Fibroblast of lung (primary cell): ENCODE data around the gene WASL. TPM values are rescaled to one million over a fixed set of nuclear protein-coding genes. Genes with fewer than 3 reads are reported as not detected.

Experiments
- DNase-seq, 2 donors: peaks; one replicate each; pipeline versions ENCODE4 v3.0.0 to v3.0.0-alpha.2; 2010; ENCODE audit warnings: low read depth in 2 of 2
- H2AFZ ChIP-seq: 2 replicates; pipeline ENCODE4 v1.5.1; 2012; ENCODE audit warnings: low read length, control low read depth, inconsistent platforms
- H3K27ac ChIP-seq: 2 replicates; pipeline ENCODE4 v1.5.1; 2011; ENCODE audit warnings: low read length, control low read depth; ENCODE audit not compliant: insufficient read depth
- H3K27me3 ChIP-seq: 2 replicates; pipeline ENCODE4 v1.5.1; 2011; ENCODE audit warnings: mild to moderate bottlenecking, low read length; ENCODE audit not compliant: control insufficient read depth, insufficient read depth
- H3K36me3 ChIP-seq: 2 replicates; pipeline ENCODE4 v1.5.1; 2011; ENCODE audit warnings: low read length; ENCODE audit not compliant: control insufficient read depth, insufficient read depth
- H3K4me1 ChIP-seq: 2 replicates; pipeline ENCODE4 v1.5.1; 2011; ENCODE audit warnings: low read length; ENCODE audit not compliant: control insufficient read depth, insufficient read depth; ENCODE audit errors: extremely low read depth
- H3K4me2 ChIP-seq: 2 replicates; pipeline ENCODE4 v1.5.1; 2011; ENCODE audit warnings: low read length, control low read depth; ENCODE audit not compliant: insufficient read depth; ENCODE audit errors: extremely low read depth
- H3K4me3 ChIP-seq, 4 experiments: fragments of 200-600 bp in 1 of 4; sonication (generic) in 1 of 4; replicated peaks in 1 of 4; 2 replicates each; pipeline ENCODE4 v1.5.1; 2011 to 2016; ENCODE audit warnings: low read length in 4 of 4, low read depth in 3 of 4, mild to moderate bottlenecking in 3 of 4, control low read depth in 2 of 4, inconsistent platforms in 1 of 4, mixed read lengths in 1 of 4; ENCODE audit not compliant: insufficient read depth in 1 of 4; ENCODE audit errors: control extremely low read depth in 1 of 4
- H3K79me2 ChIP-seq: 2 replicates; pipeline ENCODE4 v1.5.1; 2012; ENCODE audit warnings: mild to moderate bottlenecking, low read length, inconsistent platforms; ENCODE audit not compliant: control insufficient read depth, insufficient read depth
- H3K9ac ChIP-seq: 2 replicates; pipeline ENCODE4 v1.5.1; 2011; ENCODE audit warnings: mild to moderate bottlenecking, low read length, control low read depth; ENCODE audit not compliant: insufficient read depth
- H3K9me3 ChIP-seq: 2 replicates; pipeline ENCODE4 v1.5.1; 2012; ENCODE audit warnings: low read depth, low read length; ENCODE audit not compliant: control insufficient read depth, insufficient read depth
- H4K20me1 ChIP-seq: 2 replicates; pipeline ENCODE4 v1.5.1; 2011; ENCODE audit warnings: low read length; ENCODE audit not compliant: control insufficient read depth, insufficient read depth; ENCODE audit errors: extremely low read depth
- CTCF ChIP-seq, 2 donors: IDR thresholded peaks in 1 of 2; conservative IDR thresholded peaks in 1 of 2; 1 replicate in 1 of 2; 2 replicates in 1 of 2; pipeline ENCODE4 v1.5.1; 2011 to 2012; ENCODE audit warnings: low read length in 2 of 2, control low read depth in 1 of 2, inconsistent platforms in 1 of 2, low read depth in 1 of 2, mild to moderate bottlenecking in 1 of 2
- EZH2 ChIP-seq: IDR thresholded peaks from 2 replicates; pipeline ENCODE4 v1.5.1; 2012; ENCODE audit warnings: low read length, control low read depth, mild to moderate bottlenecking; ENCODE audit errors: missing control alignments
- polyA plus RNA-seq, 2 donors: library from polyadenylated mRNA; depleted of rRNA in 1 of 2; stranded (reverse) in 1 of 2; unstranded in 1 of 2; fragments of >200 nt; gene quantifications; 2 replicates each; pipeline ENCODE4 v1.2.1, GENCODE V29; 2011 to 2012; ENCODE audit warnings: missing spikeins in 1 of 2
- total RNA-seq: library from RNA; depleted of rRNA; stranded (reverse); fragments of >200 nt; gene quantifications from 2 replicates; pipeline ENCODE4 v1.2.1, GENCODE V29; 2014

The WASL gene
- total and polyA plus RNA-seq, 2 donors (not counting 1 experiment from before 2014, with no cell fraction given), result 15.4 to 21.0 TPM

- no peaks in the 10 kb centered on the region for H3K79me2 ChIP-seq
- H3K9ac ChIP-seq, result no peak overlapping the region
- TF ChIP-seq EZH2, result no peak
- no peaks in the 10 kb centered on the region for H3K4me1 ChIP-seq
- H2AFZ ChIP-seq, result no peak overlapping the region
- H4K20me1 ChIP-seq, result no peaks in the 10 kb centered on the region
- no peak overlapping the region for H3K27ac ChIP-seq
- H3K27me3 ChIP-seq, result no peaks in the 10 kb centered on the region
- no peak overlapping the region for H3K4me3 ChIP-seq
- H3K9me3 ChIP-seq, result no peaks in the 10 kb centered on the region
- H3K4me2 ChIP-seq, result no peak overlapping the region
- DNase-seq, result no peak
- no peaks in the 10 kb centered on the region for H3K36me3 ChIP-seq
Measured at GRCh38 chr7:123789817-123790216, 41.0 kb upstream of the WASL start.

- TF ChIP-seq CTCF (conservative IDR thresholded peaks at IDR 0.05 in 1 of 2, IDR thresholded peaks at IDR 0.05 in 1 of 2; ENCODE audit: low read depth in 1 of 2, low read length in 2 of 2) (no peak), EZH2 (no peak)
- no peaks in the 10 kb centered on the region for H3K27me3 ChIP-seq
- H3K4me2 ChIP-seq, result no peak overlapping the region
- no peak overlapping the region for H3K4me3 ChIP-seq
- H3K4me1 ChIP-seq, result no peaks in the 10 kb centered on the region
- no peaks in the 10 kb centered on the region for H3K79me2 ChIP-seq
- H3K9me3 ChIP-seq, result no peaks in the 10 kb centered on the region
- no peak for DNase-seq
- H2AFZ ChIP-seq, result no peak overlapping the region
- no peak overlapping the region for H3K9ac ChIP-seq
- H4K20me1 ChIP-seq, result no peaks in the 10 kb centered on the region
- H3K36me3 ChIP-seq, result no peaks in the 10 kb centered on the region
- H3K27ac ChIP-seq, result no peak overlapping the region
Measured at GRCh38 chr7:123789206-123789784, 40.5 kb upstream of the WASL start.

GRCh38 chr7:123788584-123788983 is 39.8 kb upstream of the WASL start:
- H2AFZ ChIP-seq, result no peak overlapping the region
- no peaks in the 10 kb centered on the region for H3K4me1 ChIP-seq
- no peak overlapping the region for H3K4me3 ChIP-seq
- no peak for DNase-seq
- H3K36me3 ChIP-seq, result no peaks in the 10 kb centered on the region
- H3K79me2 ChIP-seq, result no peaks in the 10 kb centered on the region
- no peaks in the 10 kb centered on the region for H3K27me3 ChIP-seq
- H3K27ac ChIP-seq, result no peak overlapping the region
- H3K4me2 ChIP-seq, result no peak overlapping the region
- H3K9me3 ChIP-seq, result no peaks in the 10 kb centered on the region
- no peak overlapping the region for H3K9ac ChIP-seq
- no peaks in the 10 kb centered on the region for H4K20me1 ChIP-seq
- TF ChIP-seq EZH2, result no peak
- TF ChIP-seq CTCF (conservative IDR thresholded peaks at IDR 0.05 in 1 of 2, IDR thresholded peaks at IDR 0.05 in 1 of 2; ENCODE audit: low read depth in 1 of 2, low read length in 2 of 2), result no peak
